ENCODE measurements around the gene TNS4. TPM values are rescaled to one million over a fixed set of nuclear protein-coding genes. Genes with fewer than 3 reads are reported as not detected.

TNS4 gene
- total RNA-seq, 1 experiment from 2014 or later: not detected

DNA sequence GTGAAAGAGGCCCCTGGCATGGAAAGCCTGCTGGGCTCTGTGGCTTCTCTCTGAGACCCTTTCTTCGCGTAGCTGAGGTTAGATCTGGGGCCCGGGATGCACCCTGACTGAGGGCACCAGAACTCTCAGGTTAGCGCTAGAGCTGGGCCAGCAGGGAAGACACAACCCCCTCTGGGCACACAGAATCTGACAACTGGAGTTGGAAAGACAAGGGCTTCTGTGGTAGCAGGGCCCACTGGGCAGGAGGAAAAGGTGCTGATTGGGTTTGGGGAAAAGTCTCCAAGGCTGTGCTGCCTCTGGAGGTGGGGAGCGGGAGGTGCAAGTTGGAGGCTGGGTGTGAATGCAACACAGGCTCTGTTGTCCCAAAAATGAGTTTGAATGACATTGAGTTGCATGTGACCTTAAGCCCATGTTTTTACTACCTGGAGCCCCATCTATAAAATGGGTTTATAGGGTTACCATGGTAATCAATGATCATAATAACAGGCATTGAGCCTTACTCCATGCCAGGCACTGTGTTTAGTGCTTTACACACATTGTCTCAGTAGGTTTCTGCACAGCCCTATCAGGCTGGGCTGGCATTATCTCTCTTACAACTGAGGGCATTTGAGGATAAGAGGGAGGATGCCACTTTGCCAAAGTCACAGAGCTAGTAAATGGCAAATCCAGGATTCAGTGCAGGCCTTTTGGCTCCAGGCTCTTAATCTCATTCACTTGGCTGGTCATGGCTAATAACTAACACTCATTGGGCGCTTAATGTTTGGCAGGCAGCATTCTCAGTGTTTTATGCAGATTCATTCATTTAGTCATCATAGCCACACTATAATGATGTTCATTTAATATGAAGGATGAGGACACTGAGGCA is 67.6 kb downstream of the TNS4 start:
- in situ Hi-C loops (cut with HindIII; ENCODE audit: low pct_unique_long_range_greater_than_20kb, low sequenced_read_pairs): no loop called here
- DNase-seq (ENCODE audit: low read depth): no peak

DNA sequence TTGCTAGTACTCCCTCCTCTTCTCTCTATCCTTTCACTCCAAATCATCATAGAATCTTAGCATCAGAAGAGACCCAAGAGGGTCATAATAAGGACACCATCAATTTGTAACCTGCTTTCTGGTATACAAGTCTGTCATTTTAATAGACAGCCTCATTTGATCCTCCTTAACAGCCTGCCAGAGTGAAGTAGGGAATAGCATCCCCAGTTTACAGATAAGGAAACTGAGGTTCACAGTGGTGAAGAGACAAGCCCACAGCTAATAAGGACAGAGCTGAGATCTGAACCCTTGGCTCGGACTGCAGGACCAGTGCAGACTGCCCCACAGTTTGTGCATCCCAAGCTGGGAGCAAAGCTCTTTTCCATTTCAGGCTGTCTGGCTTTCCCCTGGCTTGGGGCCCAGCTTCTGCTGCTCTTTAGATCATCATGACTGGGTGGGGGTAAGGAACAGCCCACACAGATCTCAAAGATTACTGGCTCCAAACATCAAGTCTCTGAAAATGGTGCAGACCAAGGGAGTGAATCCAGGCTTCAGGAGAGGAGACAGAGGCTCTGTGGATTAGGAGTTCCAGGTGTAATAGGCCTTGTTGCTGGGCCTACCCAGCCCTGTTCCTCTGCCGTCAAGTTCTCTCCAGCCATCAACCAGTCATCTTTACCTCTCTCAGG is 68.4 kb downstream of the TNS4 start:
- in situ Hi-C loops (cut with HindIII; ENCODE audit: low pct_unique_long_range_greater_than_20kb, low sequenced_read_pairs): no loop called here
- no peak for DNase-seq (ENCODE audit: low read depth)

DNA sequence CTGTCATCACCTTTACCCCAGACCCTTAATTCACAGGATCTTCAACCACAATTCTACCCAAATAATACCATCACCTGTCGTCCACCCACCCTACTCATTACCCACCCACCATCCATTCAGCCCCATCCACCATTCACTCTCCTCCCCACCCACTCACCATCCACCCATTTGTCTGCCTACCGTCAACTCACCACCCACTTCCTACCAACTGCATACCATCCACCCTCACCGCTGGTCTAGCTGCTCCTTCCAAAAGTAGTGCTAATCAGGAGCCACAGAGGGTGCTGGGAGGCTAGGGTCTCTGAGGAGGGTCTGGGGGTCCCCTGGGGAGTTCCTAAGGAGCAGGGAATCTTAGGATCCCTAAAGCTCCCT is 70.2 kb downstream of the TNS4 start:
- in situ Hi-C loops (cut with HindIII; ENCODE audit: low pct_unique_long_range_greater_than_20kb, low sequenced_read_pairs): no loop called here

DNA sequence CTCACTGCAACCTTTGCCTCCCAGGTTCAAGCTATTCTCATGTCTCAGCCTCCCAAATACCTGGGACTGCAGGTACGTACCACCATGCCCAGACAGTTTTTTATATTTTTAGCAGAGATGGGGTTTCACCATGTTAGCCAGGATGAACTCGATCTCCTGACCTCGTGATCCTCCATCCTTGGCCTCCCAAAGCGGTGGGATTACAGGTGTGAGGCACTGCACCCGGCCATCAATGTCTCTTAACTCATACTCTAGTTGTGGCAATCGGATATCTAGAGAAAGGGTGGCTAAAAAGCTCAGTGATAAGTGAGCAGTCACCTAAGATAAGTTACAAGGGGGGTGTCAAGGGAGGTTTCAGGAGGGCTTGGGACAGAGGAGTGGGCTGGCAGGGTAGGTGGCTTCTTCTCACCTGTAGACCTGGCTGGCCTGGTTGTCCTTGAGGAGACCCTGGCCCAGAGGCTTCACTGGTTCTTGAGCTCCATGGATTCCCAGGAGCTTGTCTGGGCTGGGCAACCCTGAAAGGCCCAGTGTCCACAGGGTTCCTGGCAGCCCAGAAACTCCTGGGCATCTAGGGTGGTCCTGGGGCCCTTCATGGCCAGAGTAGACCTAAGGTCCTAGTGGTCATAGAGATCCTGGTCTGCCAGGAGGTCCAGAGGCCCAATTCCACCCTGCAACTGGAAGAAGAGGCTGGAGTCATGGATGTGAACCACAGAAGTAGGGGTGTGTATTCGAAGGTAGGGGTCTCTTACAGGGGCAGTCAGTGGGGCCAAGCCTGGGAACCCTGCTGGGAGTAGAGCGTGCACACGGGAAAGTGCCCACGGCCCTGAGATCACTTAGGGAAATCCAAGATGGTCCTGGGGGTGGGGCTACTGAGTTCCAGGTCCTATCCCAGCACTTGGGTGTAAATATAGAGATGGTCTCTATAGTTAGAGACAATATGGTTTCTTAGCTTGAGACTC is 70.9 kb downstream of the TNS4 start:
- in situ Hi-C loops (cut with HindIII; ENCODE audit: low pct_unique_long_range_greater_than_20kb, low sequenced_read_pairs): no loop called here
- no peak for DNase-seq (ENCODE audit: low read depth)

More for the DNA sequence above, 70.2 kb downstream of the TNS4 start:
- no peak for DNase-seq (ENCODE audit: low read depth)

DNA sequence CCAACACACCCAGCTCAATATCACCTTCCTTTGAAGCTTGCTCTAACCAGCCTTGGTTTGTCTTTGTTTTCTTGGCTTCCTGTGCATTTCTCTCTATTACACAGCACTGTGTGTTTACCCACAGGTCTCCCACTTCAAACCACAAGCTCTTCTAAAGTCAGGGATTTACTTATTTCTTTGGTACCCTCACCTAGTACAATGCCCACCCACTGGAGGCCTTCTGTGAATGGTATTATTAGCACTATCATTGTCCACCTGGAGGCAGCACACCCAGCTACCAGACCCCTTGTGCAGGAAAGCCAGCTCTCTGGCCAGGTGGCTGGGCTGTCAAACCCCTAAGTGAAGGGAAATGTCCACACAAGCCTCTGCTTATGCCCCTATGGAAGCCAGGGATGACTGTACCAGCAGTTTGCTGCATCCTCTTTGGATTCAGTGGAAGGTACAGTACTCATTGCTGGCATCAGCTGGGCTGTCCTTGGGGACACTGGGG is 74.4 kb downstream of the TNS4 start:
- DNase-seq (ENCODE audit: low read depth): no peak
- in situ Hi-C loops (cut with HindIII; ENCODE audit: low pct_unique_long_range_greater_than_20kb, low sequenced_read_pairs): loop anchor here (10.0 kb wide), 1 partner anchor 108 kb away; no protein-coding TSS in a partner anchor

Other genes starting within 250 kb of the TNS4 start
- 60.9 and 68.1 TPM in 2 replicates for gene CDC6, start 213.7 kb downstream of the TNS4 start, total RNA-seq (2014; rRNA removed; shearing (Covaris generic); ENCODE audit: low replicate concordance)
- 11.4 and 26.0 TPM in 2 replicates for gene RARA, start 192.4 kb downstream of the TNS4 start, total RNA-seq (2014; rRNA removed; shearing (Covaris generic); ENCODE audit: low replicate concordance)
- not detected in 2 replicates for gene GJD3, start 136.9 kb downstream of the TNS4 start, total RNA-seq (2014; rRNA removed; shearing (Covaris generic); ENCODE audit: low replicate concordance)
- gene TOP2A, start 83.7 kb downstream of the TNS4 start, total RNA-seq (2014; rRNA removed; shearing (Covaris generic); ENCODE audit: low replicate concordance): 131 and 148 TPM in 2 replicates
- gene IGFBP4, start 58.2 kb downstream of the TNS4 start, total RNA-seq (2014; rRNA removed; shearing (Covaris generic); ENCODE audit: low replicate concordance): 198 and 232 TPM in 2 replicates
- not detected in 2 replicates for gene CCR7, start 63.8 kb upstream of the TNS4 start, total RNA-seq (2014; rRNA removed; shearing (Covaris generic); ENCODE audit: low replicate concordance)
- gene SMARCE1, start 146.2 kb upstream of the TNS4 start, total RNA-seq (2014; rRNA removed; shearing (Covaris generic); ENCODE audit: low replicate concordance): 45.1 and 56.3 TPM in 2 replicates
- 3.1 and 6.8 TPM in 2 replicates for gene KRT222, start 163.6 kb upstream of the TNS4 start, total RNA-seq (2014; rRNA removed; shearing (Covaris generic); ENCODE audit: low replicate concordance)
- not detected in 2 replicates for gene KRT24, start 202.1 kb upstream of the TNS4 start, total RNA-seq (2014; rRNA removed; shearing (Covaris generic); ENCODE audit: low replicate concordance)